Pancreas (tissue), 10 donors: ENCODE results near the gene DNAJC22. TPM values are rescaled to one million over a fixed set of nuclear protein-coding genes. Genes with fewer than 3 reads are reported as not detected.
A peak's percentile ranks its signal among the peaks of the same experiment; 100 is the strongest.

ENCODE experiments used
- ATAC-seq, 4 donors: fragments of 200-7000 bp; cut with Tn5 transposase; one replicate each; pipeline versions ENCODE4 v1.8.0 to v1.9.1; 2020; ENCODE audit warnings: mild to moderate bottlenecking in 4 of 4, moderate library complexity in 4 of 4
- DNase-seq, 6 donors: peaks; one replicate each; pipeline ENCODE4 v3.0.0-alpha.2; 2020
- FAIRE-seq: peaks from 2 replicates; lab custom pipeline; 2012; peaks lifted over from hg19 to GRCh38; lab: Jason Lieb, UNC
- H3K27ac ChIP-seq, 4 donors: fragments of 200-600 bp; sonication (generic); 1 replicate in 3 of 4; 2 replicates in 1 of 4; pipeline versions ENCODE4 v1.5.0 to v1.8.0; 2020
- H3K27me3 ChIP-seq, 4 donors: fragments of 200-600 bp; one replicate each; pipeline ENCODE4 v1.8.0; 2021
- H3K36me3 ChIP-seq, 3 donors: fragments of 200-600 bp; sonication (generic) in 1 of 3; one replicate each; pipeline versions ENCODE4 v1.5.0 to v1.8.0; 2020 to 2021
- H3K4me1 ChIP-seq, 3 donors: fragments of 200-600 bp; one replicate each; pipeline ENCODE4 v1.8.0; 2021
- H3K4me3 ChIP-seq, 4 donors: fragments of 200-600 bp; sonication (generic) in 2 of 4; one replicate each; pipeline versions ENCODE4 v1.5.0 to v1.8.0; 2020 to 2021
- H3K9me3 ChIP-seq, 4 donors: fragments of 200-600 bp; one replicate each; pipeline ENCODE4 v1.8.0; 2021
- WGBS, 2 donors: extraction: QIAGEN DNeasy Blood & Tissue Kit; methylation state at CpG; one replicate each; pipeline ENCODE4 v1.1.7; 2013; 5-methylcytosine and 5-hydroxymethylcytosine counted together
- intact Hi-C, 3 donors: fragments of 100-400 bp; cut with DNase I; formaldehyde crosslinking; loops; one replicate each; pipeline versions ENCODE4 v1.11.1 to v1.14.2; 2022
- polyA plus RNA-seq, 2 donors: library from polyadenylated mRNA; stranded (reverse); fragments of 200-250 nt; gene quantifications; one replicate each; pipeline ENCODE4 v1.2.3, GENCODE V29; 2013
- total RNA-seq, 6 donors: library from RNA; stranded (reverse); fragmentation: NEBNext Ultra II Directional in 4 of 6; extraction: Animal tissue kit (Norgen Biotek cat#: 25700) in 4 of 6; gene quantifications; one replicate each; pipeline versions ENCODE4 v1.2.1 to v1.2.4, GENCODE V29; 2021 to 2023
- TF ChIP-seq, protein P1 (sequence below), 4 donors: fragments of 200-600 bp; sonication (generic) in 3 of 4; IDR thresholded peaks; one replicate each; pipeline versions ENCODE4 v1.5.0 to v1.8.0; 2021; ENCODE audit warnings: antibody characterized with exemption in 4 of 4
- donor health status: healthy with polysubstance abuse.
- donor health status: DM: no; HTN: no; CAD: no; lungs with moderate emphysema.
- donor health status: DM: no; HTN: no; CAD: no.
- donor health status: control.
- donor health status: control.
- donor health status: Bipolar disorder and iron deficiency.
- donor health status: DM: yes; HTN: yes; CAD: no.
- donor health status: DM: no; HTN: no; CAD: no.
- donor health status: DM: no; HTN: no; CAD: no.
- donor health status: DM: yes; HTN: yes; CAD: no.

DNAJC22 gene
- total and polyA plus RNA-seq, 8 donors = 4.0 to 11.9 (median 7.5) TPM

DNA sequence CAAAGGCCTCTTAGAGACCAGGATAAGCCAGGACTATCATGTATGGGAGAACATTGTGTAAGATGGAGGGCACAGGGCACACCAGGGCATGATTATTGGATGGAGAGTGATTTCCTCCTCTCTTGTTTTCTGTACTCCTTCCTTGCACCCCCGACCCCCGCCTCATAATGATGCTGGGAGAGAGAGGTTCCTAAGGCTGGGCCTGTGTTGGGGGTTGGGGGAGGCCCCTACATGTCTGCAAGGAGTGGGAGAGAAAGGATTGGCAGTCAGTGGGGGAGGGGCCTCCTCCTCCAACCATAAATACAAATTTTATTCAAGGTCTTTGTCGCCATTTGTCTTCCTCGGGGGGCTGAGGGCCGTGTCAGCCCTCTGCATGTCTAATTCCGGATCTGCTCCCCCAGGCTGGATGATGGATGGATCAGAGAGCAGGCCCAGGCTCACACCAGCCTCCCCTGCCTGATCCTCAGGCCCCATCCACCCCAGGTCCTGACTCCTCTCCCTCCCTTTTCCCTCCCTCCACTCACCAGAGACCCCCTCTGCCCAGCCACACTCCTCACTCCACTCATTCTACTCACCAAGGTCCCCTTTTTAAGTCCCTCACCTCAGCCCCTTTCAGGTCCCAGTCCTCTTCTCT is 7.7 kb upstream of the DNAJC22 start:
- no peaks in the 10 kb centered on the region for H3K36me3 ChIP-seq
- H3K4me3 ChIP-seq = no peak overlapping the region

DNA sequence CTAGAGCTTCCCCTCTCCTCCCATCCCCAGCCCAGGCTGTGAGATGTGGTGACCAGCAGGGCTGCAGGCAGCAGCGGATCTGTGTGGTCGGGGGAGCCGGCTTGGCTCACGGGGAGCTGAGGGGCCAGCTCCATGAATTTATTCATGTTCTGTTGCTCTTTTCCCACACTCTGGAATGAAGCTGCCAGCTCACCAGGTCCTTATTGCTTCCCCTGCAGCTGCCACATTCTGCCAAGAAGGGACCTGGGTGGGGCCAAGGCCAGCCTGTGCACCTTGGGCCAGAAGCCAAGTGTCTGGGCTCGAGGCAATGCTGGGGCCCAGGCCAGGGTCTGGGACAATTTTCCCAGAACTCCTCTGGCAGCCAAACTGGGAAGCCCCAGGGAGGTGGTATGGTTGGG is 7.2 kb upstream of the DNAJC22 start:
- peaks cover 0 to 13% (median 0%) of the 10 kb centered on the region in 3 donors for H3K4me1 ChIP-seq
- H3K27ac ChIP-seq = no peak overlapping the region
- no peaks in the 10 kb centered on the region for H3K9me3 ChIP-seq
- H3K4me3 ChIP-seq = no peak overlapping the region
- WGBS, 2 donors = 28 to 34% methylated on average over 5 of the region's 5 CpGs
- H3K27me3 ChIP-seq = peaks cover 0 to 8% (median 7%) of the 10 kb centered on the region in 4 donors
- TF ChIP-seq, protein P1, sequence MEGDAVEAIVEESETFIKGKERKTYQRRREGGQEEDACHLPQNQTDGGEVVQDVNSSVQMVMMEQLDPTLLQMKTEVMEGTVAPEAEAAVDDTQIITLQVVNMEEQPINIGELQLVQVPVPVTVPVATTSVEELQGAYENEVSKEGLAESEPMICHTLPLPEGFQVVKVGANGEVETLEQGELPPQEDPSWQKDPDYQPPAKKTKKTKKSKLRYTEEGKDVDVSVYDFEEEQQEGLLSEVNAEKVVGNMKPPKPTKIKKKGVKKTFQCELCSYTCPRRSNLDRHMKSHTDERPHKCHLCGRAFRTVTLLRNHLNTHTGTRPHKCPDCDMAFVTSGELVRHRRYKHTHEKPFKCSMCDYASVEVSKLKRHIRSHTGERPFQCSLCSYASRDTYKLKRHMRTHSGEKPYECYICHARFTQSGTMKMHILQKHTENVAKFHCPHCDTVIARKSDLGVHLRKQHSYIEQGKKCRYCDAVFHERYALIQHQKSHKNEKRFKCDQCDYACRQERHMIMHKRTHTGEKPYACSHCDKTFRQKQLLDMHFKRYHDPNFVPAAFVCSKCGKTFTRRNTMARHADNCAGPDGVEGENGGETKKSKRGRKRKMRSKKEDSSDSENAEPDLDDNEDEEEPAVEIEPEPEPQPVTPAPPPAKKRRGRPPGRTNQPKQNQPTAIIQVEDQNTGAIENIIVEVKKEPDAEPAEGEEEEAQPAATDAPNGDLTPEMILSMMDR (IDR thresholded peaks at IDR 0.05) = no peak
- intact Hi-C loops = no loop called here
- H3K36me3 ChIP-seq = no peaks in the 10 kb centered on the region
- peak; percentile 54 to 84 (median 76) for DNase-seq
- peak; percentile 23 to 71 (median 38) for ATAC-seq
- FAIRE-seq = no peak

More for the DNA sequence above, 7.7 kb upstream of the DNAJC22 start:
- ATAC-seq = no peak
- intact Hi-C loops = no loop called here
- Histone ChIP-seq H3K27ac (no peak overlapping the region), H3K4me1 (peaks cover 0 to 13% (median 0%) of the 10 kb centered on the region in 3 donors), H3K9me3 (no peaks in the 10 kb centered on the region), H3K27me3 (peaks cover 0 to 8% (median 7%) of the 10 kb centered on the region in 4 donors)
- 52 to 55% methylated on average over 6 of the region's 6 CpGs for WGBS, 2 donors
- TF ChIP-seq, protein P1 (IDR thresholded peaks at IDR 0.05) = no peak
- no peak for FAIRE-seq
- peak in 1 of 6 donors; percentile 4 for DNase-seq

DNA sequence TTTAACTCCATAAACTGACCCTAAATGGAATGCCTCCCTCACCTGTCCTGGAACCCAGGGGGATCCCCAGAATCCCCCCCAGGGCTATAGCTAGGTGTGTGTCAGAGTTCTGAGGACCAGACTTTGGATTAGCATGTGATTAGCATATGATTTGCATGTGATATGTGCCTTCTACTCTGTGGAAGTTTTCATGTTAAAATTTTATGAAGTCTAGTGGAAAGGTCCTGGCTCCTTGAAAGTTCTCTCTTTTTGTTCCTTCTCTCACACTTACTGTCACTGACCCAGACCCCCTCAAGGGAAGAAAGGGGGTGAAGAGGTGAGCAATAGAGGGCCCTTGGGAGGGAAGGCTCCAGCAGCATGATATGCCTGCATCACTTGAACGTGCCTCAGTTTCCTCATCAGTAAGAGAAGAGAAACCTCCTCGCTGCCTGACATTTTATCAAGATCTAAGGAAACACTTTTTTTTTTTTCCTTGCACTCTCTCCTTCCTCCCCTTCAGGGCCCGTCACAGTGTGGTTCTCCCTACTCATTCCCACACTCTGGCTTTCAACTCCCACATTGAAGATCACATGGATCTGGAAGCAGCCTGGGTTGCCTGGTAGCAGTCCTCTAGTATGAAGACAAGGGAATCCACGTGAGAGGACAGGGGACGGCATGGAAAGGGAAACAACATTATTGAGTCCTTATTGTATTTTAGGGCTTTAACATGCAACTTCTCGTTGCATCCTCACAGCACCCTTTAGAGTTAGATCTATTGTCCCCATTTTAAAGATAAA is 6.4 kb upstream of the DNAJC22 start:
- TF ChIP-seq, protein P1 (IDR thresholded peaks at IDR 0.05) = no peak
- Histone ChIP-seq H3K9me3 (no peaks in the 10 kb centered on the region), H3K4me3 (no peak overlapping the region), H3K4me1 (peaks cover 0 to 13% (median 0%) of the 10 kb centered on the region in 3 donors), H3K27me3 (peaks cover 0 to 8% (median 7%) of the 10 kb centered on the region in 4 donors), H3K27ac (no peak overlapping the region), H3K36me3 (no peaks in the 10 kb centered on the region)
- intact Hi-C loops = loop anchor here in 1 of 3 donors (10.0 kb wide), 1 partner anchor 175 kb away; no protein-coding TSS in a partner anchor
- ATAC-seq = no peak
- FAIRE-seq = no peak
- DNase-seq = no peak
- WGBS, 2 donors = 82 to 87% methylated on average over 6 of the region's 6 CpGs

DNA sequence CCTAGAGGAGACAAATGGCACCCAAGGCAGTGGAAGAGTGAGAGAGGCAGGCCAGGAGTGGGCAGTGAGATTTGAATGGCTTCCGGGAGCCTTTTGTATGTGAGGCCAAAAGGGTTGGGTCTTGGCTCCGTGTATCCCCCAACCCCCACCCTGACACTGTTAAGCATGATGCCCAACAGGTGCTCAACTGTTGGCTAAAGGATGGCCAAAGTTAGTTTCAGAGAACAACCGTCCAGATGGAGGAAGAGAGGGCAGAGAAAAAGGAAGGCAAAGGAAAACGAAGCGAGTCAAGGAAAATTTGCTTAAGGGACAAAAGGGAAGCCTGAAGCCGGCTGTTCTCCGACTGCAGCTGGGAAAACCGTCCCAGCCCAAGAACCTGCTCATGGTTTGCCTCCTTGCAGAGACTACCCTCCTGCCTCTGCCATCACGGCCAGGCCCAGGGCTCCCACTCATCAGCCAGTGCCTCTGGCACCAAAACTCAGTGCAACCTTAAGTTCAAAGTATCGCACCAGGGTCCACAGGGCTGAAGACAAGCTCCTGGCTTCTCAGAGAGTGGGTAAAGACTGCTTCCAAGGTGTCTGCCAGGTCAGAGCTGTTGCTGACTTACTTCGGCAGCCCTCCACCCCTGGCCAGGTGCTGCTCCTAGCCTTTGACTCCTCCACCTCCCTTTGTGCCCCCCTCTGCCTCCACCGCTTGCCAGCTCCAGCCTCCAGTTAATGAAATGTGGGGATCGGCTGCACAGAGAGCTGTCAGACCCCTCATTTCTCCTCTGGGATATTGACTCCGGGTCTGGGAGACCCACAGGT is 5.5 kb upstream of the DNAJC22 start:
- Histone ChIP-seq H3K27me3 (peaks cover 0 to 8% (median 5%) of the 10 kb centered on the region in 4 donors), H3K27ac (no peak overlapping the region), H3K36me3 (no peaks in the 10 kb centered on the region), H3K4me3 (no peak overlapping the region), H3K9me3 (no peaks in the 10 kb centered on the region), H3K4me1 (peaks cover 6 to 20% (median 8%) of the 10 kb centered on the region in 3 donors)
- FAIRE-seq (no peak), ATAC-seq (no peak), DNase-seq (no peak)
- 72 to 76% methylated on average over 14 of the region's 14 CpGs for WGBS, 2 donors
- intact Hi-C loops = loop anchor here in 1 of 3 donors (10.0 kb wide), 1 partner anchor 174 kb away; no protein-coding TSS in a partner anchor
- TF ChIP-seq, protein P1 (IDR thresholded peaks at IDR 0.05) = no peak
